NCI-H524 (cell line): ENCODE results near the gene ATP6V0C.

ENCODE experiments used
- DNase-seq, 2 experiments: peaks; one replicate each; lab custom pipeline; 2025; lab: John Stamatoyannopoulos, UW

The ATP6V0C gene

DNA sequence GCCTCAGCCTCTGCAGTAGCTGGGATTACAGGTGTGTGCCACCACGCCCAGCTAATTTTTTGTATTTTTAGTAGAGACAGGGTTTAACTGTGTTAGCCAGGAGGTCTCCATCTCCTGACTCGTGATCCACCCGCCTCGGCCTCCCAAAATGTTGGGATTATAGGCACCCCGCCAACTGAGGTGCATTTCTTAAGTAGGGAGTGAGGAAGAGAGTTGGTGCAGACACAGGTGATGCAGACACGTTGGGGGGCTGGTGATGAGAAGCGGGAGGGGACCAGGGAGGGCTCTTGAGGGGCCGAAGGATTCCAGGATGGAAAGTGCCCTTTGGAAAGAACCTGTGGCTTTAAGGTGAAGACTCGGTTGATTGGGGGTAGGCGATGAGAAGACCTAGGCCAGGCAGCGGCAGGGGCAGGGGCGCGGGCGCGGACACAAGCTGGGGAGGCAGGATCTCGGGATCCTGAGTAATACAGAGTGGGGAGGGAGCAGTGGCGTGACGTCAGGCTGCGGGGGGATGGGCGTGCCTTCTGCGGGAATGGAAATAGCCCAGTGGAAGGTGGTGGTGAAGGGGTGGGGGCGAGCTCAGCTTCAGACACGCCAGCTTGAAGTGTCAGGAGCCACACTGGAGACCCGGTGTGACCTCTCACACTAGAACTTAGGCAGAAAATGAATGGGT is 2.5 kb upstream of the ATP6V0C start:
- DNase-seq, result no peak

GRCh38 chr16:2511996-2512734 is 1.6 kb upstream of the ATP6V0C start:
- DNase-seq, result no peak

- DNase-seq, result peak in 1 of 2 experiments; percentile 60
These were observed 882 bp upstream of the ATP6V0C start for GRCh38 chr16:2512735-2513404.

- DNase-seq, result no peak
These were observed 804 bp downstream of the ATP6V0C start for GRCh38 chr16:2514333-2515179.

GRCh38 chr16:2515180-2515851 is 1.6 kb downstream of the ATP6V0C start:
- DNase-seq, result no peak

- no peak for DNase-seq
These were observed 2.9 kb downstream of the ATP6V0C start for GRCh38 chr16:2516391-2517240.

DNA sequence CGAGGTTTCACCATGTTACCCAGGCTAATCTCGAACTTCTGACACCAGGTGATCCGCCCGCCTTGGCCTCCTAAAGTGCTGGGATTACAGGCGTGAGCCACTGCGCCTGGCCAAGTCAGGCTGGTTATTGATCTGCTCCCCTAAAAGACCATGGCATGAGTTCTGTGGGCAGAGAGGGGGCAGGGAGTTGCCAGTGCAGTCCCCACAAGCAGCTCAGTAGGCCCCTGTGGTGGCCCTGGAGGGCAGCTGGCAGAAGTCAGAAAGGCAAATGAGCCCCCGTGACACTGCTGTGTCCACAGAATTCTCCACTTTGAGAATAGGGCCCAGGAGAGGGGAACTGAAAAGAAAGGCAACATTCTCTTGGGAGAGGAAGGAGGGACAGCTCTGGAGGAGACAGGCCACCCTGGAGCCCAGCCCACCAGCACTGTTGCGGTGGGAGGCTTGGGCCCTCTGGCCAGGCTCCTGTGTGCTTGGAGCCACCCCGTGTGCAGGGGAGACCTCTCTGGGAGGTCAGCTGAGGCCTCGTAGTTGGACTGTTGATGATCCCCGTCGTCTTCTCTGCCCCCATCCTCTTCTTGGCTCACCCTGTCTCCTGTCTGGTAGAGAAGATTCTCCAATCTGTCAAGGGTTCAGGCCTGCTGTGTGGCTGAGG is 4.3 kb downstream of the ATP6V0C start:
- DNase-seq, result no peak

DNA sequence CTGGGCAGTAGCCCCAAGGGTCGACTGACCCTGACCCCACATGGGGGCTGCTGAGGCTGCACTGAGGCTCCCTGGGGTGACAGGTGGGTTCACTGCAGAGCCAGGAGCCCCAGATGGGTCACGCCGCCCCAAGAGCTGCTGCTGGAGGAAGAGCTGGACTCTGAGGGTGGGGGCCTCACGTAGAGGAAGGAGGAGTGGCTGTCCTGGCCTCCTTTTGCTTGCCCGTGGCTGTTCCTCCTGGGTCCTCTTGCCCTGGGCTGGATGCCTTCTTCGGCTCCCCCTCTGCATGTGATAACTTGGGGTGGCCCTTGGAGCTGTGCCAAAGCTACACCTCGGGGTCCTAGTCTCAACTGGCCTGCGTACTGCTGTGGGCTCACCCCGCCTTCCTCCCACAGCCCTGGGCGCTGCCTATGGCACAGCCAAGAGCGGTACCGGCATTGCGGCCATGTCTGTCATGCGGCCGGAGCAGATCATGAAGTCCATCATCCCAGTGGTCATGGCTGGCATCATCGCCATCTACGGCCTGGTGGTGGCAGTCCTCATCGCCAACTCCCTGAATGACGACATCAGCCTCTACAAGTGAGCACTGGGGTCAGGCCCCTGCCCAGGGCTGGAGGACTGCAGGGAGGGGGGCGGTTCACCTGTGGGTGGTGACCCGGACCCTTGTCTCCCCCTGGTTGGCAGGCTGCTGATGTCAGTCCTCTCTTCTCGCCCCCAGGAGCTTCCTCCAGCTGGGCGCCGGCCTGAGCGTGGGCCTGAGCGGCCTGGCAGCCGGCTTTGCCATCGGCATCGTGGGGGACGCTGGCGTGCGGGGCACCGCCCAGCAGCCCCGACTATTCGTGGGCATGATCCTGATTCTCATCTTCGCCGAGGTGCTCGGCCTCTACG is 5.3 kb downstream of the ATP6V0C start:
- DNase-seq, result no peak

- DNase-seq, result no peak
These were observed 5.9 kb downstream of the ATP6V0C start for GRCh38 chr16:2519711-2520080.

- peak; percentile 73 to 82 for DNase-seq
These were observed 6.5 kb downstream of the ATP6V0C start, which contains the start of gene AMDHD2 for GRCh38 chr16:2520097-2520783. Gene AMDHD2, plus strand, starts transcription at chr16:2520371. Its CDS starts 88 bp downstream, at chr16:2520459.

DNA sequence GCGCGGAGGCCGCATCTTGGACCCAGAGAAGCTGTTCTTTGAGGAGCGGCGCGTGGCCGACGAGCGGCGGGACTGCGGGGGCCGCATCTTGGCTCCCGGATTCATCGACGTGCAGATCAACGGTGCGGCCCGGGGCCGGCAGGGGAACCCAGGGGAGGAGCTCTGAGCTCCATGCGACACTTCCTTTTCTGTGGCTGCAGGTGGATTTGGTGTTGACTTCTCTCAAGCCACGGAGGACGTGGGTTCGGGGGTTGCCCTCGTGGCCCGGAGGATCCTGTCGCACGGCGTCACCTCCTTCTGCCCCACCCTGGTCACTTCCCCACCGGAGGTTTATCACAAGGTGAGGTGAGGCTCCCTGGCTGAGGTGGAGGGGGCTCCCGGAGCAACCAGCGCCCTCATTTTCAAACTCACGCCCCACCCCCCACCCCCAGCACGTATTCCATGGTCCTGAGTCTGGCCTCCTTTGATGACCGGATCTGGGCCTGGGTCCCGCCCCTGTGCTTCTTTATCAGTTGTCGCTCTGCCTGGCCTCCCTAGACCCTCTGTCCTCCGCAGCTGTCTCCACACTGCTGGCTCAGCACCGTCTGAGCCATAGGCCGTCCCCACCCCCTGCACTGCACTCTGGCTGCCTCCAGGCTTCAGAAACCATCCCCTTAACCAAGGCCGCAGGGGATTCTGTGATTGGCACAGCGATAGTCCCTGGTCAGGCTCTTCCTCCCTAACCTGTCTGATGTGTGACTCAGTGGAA is 7.2 kb downstream of the ATP6V0C start:
- no peak for DNase-seq

DNA sequence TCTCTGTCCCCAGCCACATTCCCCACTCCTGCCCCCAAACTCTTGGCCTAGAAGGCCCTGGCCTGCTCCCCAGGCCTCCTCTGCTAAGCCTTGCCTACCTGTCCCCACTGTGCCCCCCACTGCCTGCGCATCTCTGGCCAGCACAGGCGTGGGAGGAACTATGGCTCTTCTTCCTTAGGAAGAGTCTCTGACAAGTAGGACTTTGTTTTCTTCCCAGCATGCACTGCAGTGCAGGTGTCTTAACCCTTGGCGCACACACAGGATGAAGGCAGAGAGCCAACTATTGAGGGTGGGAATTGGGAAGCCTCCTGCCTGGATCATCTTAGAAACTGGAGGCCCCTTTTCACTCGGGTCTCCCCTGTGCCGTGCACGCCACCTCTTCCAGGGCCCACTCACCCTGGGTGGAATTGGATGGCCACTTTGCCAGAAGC is 10.1 kb downstream of the ATP6V0C start:
- no peak for DNase-seq

- no peak for DNase-seq
These were observed 10.7 kb downstream of the ATP6V0C start for GRCh38 chr16:2524339-2524938.

DNA sequence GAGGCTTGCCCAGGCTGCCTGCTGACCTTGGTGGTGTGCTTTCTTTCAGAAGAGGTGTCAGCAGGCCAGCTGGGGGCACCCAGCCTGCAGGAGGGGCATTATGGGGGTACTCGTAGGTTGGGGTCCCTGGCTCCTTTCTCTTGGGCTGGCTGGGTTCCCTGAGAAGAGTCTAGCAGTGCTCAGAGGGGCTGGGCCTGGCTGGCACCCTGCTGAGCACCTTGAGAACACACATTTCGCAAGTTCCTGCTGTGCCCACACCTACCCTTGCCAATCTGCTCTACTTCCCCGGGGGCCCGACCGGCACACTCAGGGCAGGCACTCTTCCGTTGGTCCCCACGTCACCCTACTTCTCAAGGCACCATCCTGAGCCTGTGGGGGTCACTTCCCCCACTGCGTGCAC is 12.4 kb downstream of the ATP6V0C start:
- no peak for DNase-seq

- no peak for DNase-seq
These were observed 13.5 kb downstream of the ATP6V0C start for GRCh38 chr16:2527071-2527783.

DNA sequence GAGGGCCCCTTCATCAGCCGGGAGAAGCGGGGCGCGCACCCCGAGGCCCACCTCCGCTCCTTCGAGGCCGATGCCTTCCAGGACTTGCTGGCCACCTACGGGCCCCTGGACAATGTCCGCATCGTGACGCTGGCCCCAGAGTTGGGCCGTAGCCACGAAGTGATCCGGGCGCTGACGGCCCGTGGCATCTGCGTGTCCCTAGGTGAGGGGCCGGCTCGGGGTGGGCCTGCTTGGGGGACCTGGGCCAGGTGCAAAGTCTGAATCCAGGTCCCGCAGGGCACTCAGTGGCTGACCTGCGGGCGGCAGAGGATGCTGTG is 14.0 kb downstream of the ATP6V0C start:
- DNase-seq, result no peak
